ENCODE data around the gene ZNF501. TPM values are rescaled to one million over a fixed set of nuclear protein-coding genes. Genes with fewer than 3 reads are reported as not detected.

ZNF501 gene
- total RNA-seq, 4 donors from 2014 or later = 0.72 to 6.5 (median 0.82) TPM

DNA sequence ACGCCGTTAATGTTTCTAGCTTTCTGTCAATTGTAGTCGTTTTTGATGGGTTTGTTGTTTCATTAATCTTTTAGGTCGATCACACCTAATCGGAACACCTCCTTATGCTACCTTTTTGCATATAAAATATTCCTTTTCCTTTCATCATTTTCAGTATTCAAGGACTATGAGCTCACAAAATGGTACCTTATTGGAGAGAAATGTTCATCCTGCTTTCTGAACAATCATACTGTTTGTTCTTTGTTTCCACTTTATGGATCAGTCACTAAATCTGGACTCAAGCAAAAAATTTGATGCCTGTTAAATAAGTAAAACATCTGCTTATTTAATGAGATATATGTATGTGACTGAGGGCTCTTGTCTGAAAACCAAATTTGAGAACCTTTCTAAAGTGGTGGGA is 33.3 kb downstream of the ZNF501 start:
- WGBS, 2 donors = 37 to 45% methylated on average over 5 of the region's 5 CpGs
- H3K27me3 ChIP-seq = no peaks in the 10 kb centered on the region
- peaks cover 6 to 25% (median 17%) of the 10 kb centered on the region in 3 donors for H3K4me1 ChIP-seq
- DNase-seq = no peak
- no peak overlapping the region for H3K27ac ChIP-seq
- TF ChIP-seq CTCF (IDR thresholded peaks at IDR 0.05) = no peak
- no peak for TF ChIP-seq POLR2A (IDR thresholded peaks at IDR 0.05)
- H3K36me3 ChIP-seq = peaks cover 0 to 18% (median 0%) of the 10 kb centered on the region in 3 donors
- H3K9me3 ChIP-seq = peaks cover 0 to 18% (median 5%) of the 10 kb centered on the region in 3 donors
- intact Hi-C loops (cut with DNase I) = no loop called here
- peak overlapping the region in 3 of 4 donors; percentile 84 to 89 (median 88) for H3K4me3 ChIP-seq

DNA sequence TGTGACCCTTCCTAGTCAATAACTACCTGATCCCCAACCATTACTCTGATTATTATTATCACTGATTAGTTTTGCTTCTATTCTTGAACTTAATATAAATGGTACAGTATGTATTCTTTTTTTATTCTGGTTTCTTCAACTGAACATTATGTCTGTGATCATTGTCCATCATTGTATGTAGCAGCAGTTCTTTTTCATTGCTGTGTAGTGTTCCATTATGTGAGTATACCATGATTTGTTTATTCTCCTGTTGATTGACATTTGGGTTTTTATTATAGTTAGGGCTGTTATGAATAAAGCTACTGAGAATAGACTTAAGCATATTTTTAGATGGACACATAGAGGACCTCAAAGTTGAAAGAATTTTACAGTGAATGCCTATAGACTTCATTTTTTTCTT is 34.8 kb downstream of the ZNF501 start:
- no peak for TF ChIP-seq POLR2A (IDR thresholded peaks at IDR 0.05)
- no peak for TF ChIP-seq CTCF (IDR thresholded peaks at IDR 0.05)
- Histone ChIP-seq H3K4me3 (no peak overlapping the region), H3K9me3 (peaks cover 0 to 3% (median 0%) of the 10 kb centered on the region in 3 donors), H3K4me1 (peaks cover 6 to 25% (median 17%) of the 10 kb centered on the region in 3 donors), H3K27ac (no peak overlapping the region), H3K36me3 (peaks cover 0 to 4% (median 0%) of the 10 kb centered on the region in 3 donors), H3K27me3 (no peaks in the 10 kb centered on the region)
- intact Hi-C loops (cut with DNase I) = no loop called here
- no peak for DNase-seq

- TF ChIP-seq CTCF (IDR thresholded peaks at IDR 0.05) = no peak
- no peak for TF ChIP-seq POLR2A (IDR thresholded peaks at IDR 0.05)
- H3K27ac ChIP-seq = no peak overlapping the region
- no peak for DNase-seq
- H3K4me3 ChIP-seq = no peak overlapping the region
- H3K27me3 ChIP-seq = no peaks in the 10 kb centered on the region
- 91 to 100% methylated on average over 1 of the region's 1 CpG for WGBS, 2 donors
- peaks cover 0 to 9% (median 0%) of the 10 kb centered on the region in 3 donors for H3K36me3 ChIP-seq
- H3K4me1 ChIP-seq = no peaks in the 10 kb centered on the region
- peaks cover 0 to 25% (median 12%) of the 10 kb centered on the region in 3 donors for H3K9me3 ChIP-seq
- intact Hi-C loops (cut with DNase I) = no loop called here
Observed at GRCh38 chr3:44771424-44772098, 42.1 kb downstream of the ZNF501 start.

- Histone ChIP-seq H3K4me3 (no peak overlapping the region), H3K4me1 (no peaks in the 10 kb centered on the region), H3K27ac (no peak overlapping the region), H3K27me3 (no peaks in the 10 kb centered on the region), H3K36me3 (peaks cover 0 to 12% (median 0%) of the 10 kb centered on the region in 3 donors), H3K9me3 (peaks cover 0 to 25% (median 12%) of the 10 kb centered on the region in 3 donors)
- intact Hi-C loops (cut with DNase I) = no loop called here
- no peak for TF ChIP-seq POLR2A (IDR thresholded peaks at IDR 0.05)
- TF ChIP-seq CTCF (IDR thresholded peaks at IDR 0.05) = no peak
- no peak for DNase-seq
- 86 to 100% methylated on average over 1 of the region's 1 CpG for WGBS, 2 donors
Observed at GRCh38 chr3:44772099-44772442, 42.6 kb downstream of the ZNF501 start.

- Histone ChIP-seq H3K36me3 (peaks cover 0 to 16% (median 0%) of the 10 kb centered on the region in 3 donors), H3K9me3 (no peaks in the 10 kb centered on the region), H3K27ac (no peak overlapping the region), H3K27me3 (no peaks in the 10 kb centered on the region), H3K4me1 (no peaks in the 10 kb centered on the region), H3K4me3 (no peak overlapping the region)
- intact Hi-C loops (cut with DNase I) = no loop called here
- WGBS, 2 donors = 88 to 95% methylated on average over 4 of the region's 4 CpGs
- DNase-seq = no peak
- no peak for TF ChIP-seq POLR2A (IDR thresholded peaks at IDR 0.05)
- no peak for TF ChIP-seq CTCF (IDR thresholded peaks at IDR 0.05)
Observed at GRCh38 chr3:44782891-44783290, 53.5 kb downstream of the ZNF501 start.

Other genes with a start within 250 kb of the ZNF501 start
- 1 to 10 TPM in 1 of 4 donors, under 1 TPM in 3; 0.61 to 2.9 (median 0.90) TPM for gene ZKSCAN7, start 174.4 kb upstream of the ZNF501 start, total RNA-seq
- gene ZNF660, start 144.7 kb upstream of the ZNF501 start, total RNA-seq = 1 to 10 TPM in 1 of 4 donors, under 1 TPM in 3; 0.04 to 2.5 (median 0.34) TPM
- gene ZNF197, start 104.6 kb upstream of the ZNF501 start, total RNA-seq = 10 to 100 TPM in 1 of 4 donors, 1 to 10 TPM in 3; 4.8 to 11.6 (median 6.8) TPM
- 10 to 100 TPM in 3 of 4 donors, 1 to 10 TPM in 1; 3.7 to 14.3 (median 11.3) TPM for gene ZNF35, start 80.9 kb upstream of the ZNF501 start, total RNA-seq
- gene ZNF502, start 17.0 kb upstream of the ZNF501 start, total RNA-seq = 1 to 10 TPM; 1.7 to 7.2 (median 2.6) TPM
- gene KIAA1143, start 32.0 kb downstream of the ZNF501 start, total RNA-seq = 10 to 100 TPM in 3 of 4 donors, 1 to 10 TPM in 1; 7.5 to 24.4 (median 16.2) TPM
- 1 to 10 TPM; 3.2 to 9.1 (median 4.9) TPM for gene KIF15, start 32.2 kb downstream of the ZNF501 start, total RNA-seq
- 1 to 10 TPM; 4.3 to 9.2 (median 7.0) TPM for gene TMEM42, start 132.3 kb downstream of the ZNF501 start, total RNA-seq
- not detected for gene TGM4, start 145.0 kb downstream of the ZNF501 start, total RNA-seq
- 10 to 100 TPM; 64.6 to 93.8 (median 73.0) TPM for gene ZDHHC3, start 246.5 kb downstream of the ZNF501 start, total RNA-seq
- 10 to 100 TPM; 28.8 to 59.9 (median 47.6) TPM for gene EXOSC7, start 246.6 kb downstream of the ZNF501 start, total RNA-seq